Cardiac muscle cell (in vitro differentiated cells and primary cell): ENCODE data around the gene BMAL2. TPM values are rescaled to one million over a fixed set of nuclear protein-coding genes. Genes with fewer than 3 reads are reported as not detected.

Experiments
- DNase-seq, 2 donors: peaks; one replicate each; pipeline versions ENCODE4 v3.0.0 to v3.0.0-alpha.2; 2010 to 2017; ENCODE audit warnings: low read depth in 1 of 2, low spot score in 1 of 2
- H3K27ac ChIP-seq: fragments of 200-600 bp; sonication (generic); 2 replicates; pipeline ENCODE4 v1.5.1; 2016
- H3K27me3 ChIP-seq: fragments of 200-600 bp; sonication (generic); 2 replicates; pipeline ENCODE4 v1.6.0; 2016; ENCODE audit warnings: control low read depth
- H3K36me3 ChIP-seq: fragments of 200-600 bp; sonication (generic); 2 replicates; pipeline ENCODE4 v1.5.1; 2016; ENCODE audit warnings: control low read depth
- H3K4me1 ChIP-seq: fragments of 200-600 bp; sonication (generic); 2 replicates; pipeline ENCODE4 v1.8.1; 2017; ENCODE audit warnings: low read depth, mild to moderate bottlenecking, mixed run types
- H3K4me3 ChIP-seq: fragments of 200-600 bp; sonication (generic); 2 replicates; pipeline ENCODE4 v1.5.1; 2016; ENCODE audit warnings: mild to moderate bottlenecking
- H3K9me3 ChIP-seq: fragments of 200-600 bp; sonication (generic); 2 replicates; pipeline ENCODE4 v1.5.1; 2017; ENCODE audit warnings: low read depth, mild to moderate bottlenecking, control low read depth
- polyA plus RNA-seq: library from polyadenylated mRNA; unstranded; fragments of >200 nt; fragmentation: Nextera tagmentation; extraction: Ambion mirVana; gene quantifications from 2 replicates; pipeline ENCODE4 v1.2.1, GENCODE V29; 2016
- total RNA-seq: library from RNA; depleted of rRNA; stranded (reverse); fragments of >200 nt; gene quantifications from 2 replicates; pipeline ENCODE4 v1.2.3, GENCODE V29; 2016
- TF ChIP-seq, protein P1 (sequence below): IDR thresholded peaks from 2 replicates; pipeline ENCODE4 v1.5.1; 2012; ENCODE audit warnings: low read depth, mild to moderate bottlenecking, low read length

Gene BMAL2
- total and polyA plus RNA-seq, 2 experiments from 2014 or later, result 0.72 to 0.98 TPM

GRCh38 chr12:27299102-27299501 is 33.5 kb upstream of the BMAL2 start:
- Histone ChIP-seq H3K36me3 (peaks cover 6% of the 10 kb centered on the region), H3K27ac (no peak overlapping the region), H3K4me3 (no peak overlapping the region), H3K4me1 (no peaks in the 10 kb centered on the region), H3K27me3 (no peaks in the 10 kb centered on the region), H3K9me3 (no peaks in the 10 kb centered on the region)
- TF ChIP-seq, protein P1, sequence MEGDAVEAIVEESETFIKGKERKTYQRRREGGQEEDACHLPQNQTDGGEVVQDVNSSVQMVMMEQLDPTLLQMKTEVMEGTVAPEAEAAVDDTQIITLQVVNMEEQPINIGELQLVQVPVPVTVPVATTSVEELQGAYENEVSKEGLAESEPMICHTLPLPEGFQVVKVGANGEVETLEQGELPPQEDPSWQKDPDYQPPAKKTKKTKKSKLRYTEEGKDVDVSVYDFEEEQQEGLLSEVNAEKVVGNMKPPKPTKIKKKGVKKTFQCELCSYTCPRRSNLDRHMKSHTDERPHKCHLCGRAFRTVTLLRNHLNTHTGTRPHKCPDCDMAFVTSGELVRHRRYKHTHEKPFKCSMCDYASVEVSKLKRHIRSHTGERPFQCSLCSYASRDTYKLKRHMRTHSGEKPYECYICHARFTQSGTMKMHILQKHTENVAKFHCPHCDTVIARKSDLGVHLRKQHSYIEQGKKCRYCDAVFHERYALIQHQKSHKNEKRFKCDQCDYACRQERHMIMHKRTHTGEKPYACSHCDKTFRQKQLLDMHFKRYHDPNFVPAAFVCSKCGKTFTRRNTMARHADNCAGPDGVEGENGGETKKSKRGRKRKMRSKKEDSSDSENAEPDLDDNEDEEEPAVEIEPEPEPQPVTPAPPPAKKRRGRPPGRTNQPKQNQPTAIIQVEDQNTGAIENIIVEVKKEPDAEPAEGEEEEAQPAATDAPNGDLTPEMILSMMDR, result no peak
- no peak for DNase-seq

- Histone ChIP-seq H3K36me3 (peaks cover 6% of the 10 kb centered on the region), H3K4me3 (no peak overlapping the region), H3K9me3 (no peaks in the 10 kb centered on the region), H3K27ac (no peak overlapping the region), H3K4me1 (no peaks in the 10 kb centered on the region), H3K27me3 (no peaks in the 10 kb centered on the region)
- TF ChIP-seq, protein P1, result no peak
- no peak for DNase-seq
Measured at GRCh38 chr12:27300226-27300625, 32.4 kb upstream of the BMAL2 start.

DNA sequence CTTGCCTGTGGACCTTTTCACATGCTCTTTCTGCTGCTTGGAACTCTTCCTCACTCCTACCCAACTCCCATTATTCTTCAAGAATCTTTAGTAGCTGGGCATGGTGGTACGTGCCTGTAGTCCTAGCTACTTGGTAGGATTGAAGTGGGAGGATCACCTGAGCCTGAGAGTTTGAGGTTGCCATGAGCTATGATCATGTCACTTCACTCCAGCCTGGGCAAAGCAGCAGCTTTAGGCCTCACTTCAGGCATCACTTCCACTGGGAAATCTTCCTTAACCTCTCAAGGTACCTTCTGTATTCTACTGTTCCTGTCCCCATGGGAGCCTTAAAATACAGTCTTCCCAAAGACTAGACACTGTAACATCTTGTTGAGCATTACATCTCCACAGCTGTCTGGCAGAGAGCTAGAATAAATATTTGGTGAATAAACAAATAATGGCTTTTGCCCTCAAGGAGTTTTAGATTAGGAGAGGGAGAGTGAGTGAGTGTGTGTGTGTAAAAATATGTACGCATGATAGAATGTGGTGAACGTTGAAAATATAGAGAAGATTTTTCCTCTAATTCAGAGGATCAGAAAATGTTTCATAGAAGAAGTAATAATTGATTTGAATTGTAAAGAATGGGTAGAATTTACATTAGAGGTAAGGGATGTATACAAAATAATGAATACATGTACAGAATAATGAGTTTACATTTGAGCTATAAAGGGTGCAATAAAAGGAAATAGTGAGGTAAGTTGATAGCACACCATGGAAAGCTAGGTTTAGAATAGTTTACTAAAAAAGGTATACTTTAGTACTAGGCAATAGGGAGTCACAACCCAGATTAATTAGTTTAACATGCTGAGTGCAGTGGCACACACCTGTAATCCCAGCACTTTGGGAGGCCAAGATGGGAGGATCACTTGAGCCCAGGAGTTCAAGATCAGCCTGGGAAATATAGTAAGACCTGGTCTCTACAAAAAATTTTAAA is 29.2 kb upstream of the BMAL2 start:
- no peak for DNase-seq
- Histone ChIP-seq H3K4me1 (no peaks in the 10 kb centered on the region), H3K36me3 (peaks cover 6% of the 10 kb centered on the region), H3K9me3 (no peaks in the 10 kb centered on the region), H3K4me3 (no peak overlapping the region), H3K27me3 (no peaks in the 10 kb centered on the region), H3K27ac (no peak overlapping the region)
- TF ChIP-seq, protein P1, result no peak

GRCh38 chr12:27304856-27305255 is 27.8 kb upstream of the BMAL2 start:
- Histone ChIP-seq H3K4me3 (no peak overlapping the region), H3K36me3 (peaks cover 15% of the 10 kb centered on the region), H3K27me3 (no peaks in the 10 kb centered on the region), H3K9me3 (no peaks in the 10 kb centered on the region), H3K4me1 (no peaks in the 10 kb centered on the region), H3K27ac (no peak overlapping the region)
- DNase-seq, result no peak
- TF ChIP-seq, protein P1, result no peak

DNA sequence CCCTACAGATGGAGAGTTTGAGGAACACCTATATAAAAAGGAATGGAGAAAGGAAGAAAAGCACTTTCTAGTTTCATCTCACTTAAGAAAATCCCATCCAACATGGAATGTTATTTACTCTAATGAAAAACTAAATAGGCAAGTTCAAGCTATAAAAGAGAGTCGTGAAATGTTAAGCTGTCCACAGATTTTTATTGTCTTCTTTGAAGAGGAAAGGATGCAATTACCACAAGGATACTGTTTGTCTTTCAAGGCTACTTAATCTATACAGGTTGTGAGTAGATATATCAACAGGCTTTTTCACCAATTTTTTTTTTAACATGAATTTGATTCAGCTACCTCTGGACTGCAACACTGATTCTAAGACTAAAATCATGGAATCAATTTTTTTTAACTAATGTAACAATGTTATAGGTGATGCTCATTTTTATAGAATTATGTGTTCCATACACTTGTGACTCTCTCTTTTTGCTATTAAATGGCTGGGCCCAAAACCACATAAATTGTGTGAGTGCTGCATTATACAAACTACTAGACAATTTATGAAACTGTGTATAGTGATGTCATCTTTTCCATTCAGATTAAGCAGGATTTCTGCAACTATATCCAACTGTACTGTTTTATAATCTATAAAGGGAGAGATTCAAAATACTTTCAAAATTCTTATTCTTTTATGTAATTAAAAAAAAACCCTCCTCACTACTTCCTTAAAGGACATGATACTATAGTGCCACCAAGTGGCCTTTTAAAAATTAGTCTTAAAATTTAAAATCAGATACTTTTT is 26.8 kb upstream of the BMAL2 start:
- H3K27ac ChIP-seq, result no peak overlapping the region
- H3K9me3 ChIP-seq, result no peaks in the 10 kb centered on the region
- H3K36me3 ChIP-seq, result peaks cover 20% of the 10 kb centered on the region
- no peak overlapping the region for H3K4me3 ChIP-seq
- TF ChIP-seq, protein P1, result peak; percentile 29
- no peaks in the 10 kb centered on the region for H3K27me3 ChIP-seq
- peak; percentile 30 to 69 for DNase-seq
- H3K4me1 ChIP-seq, result no peaks in the 10 kb centered on the region
